K562 (cell line): ENCODE results near the gene MCCC1.

Experiments used
- CEBPZ ChIP-seq: fragments of 150-350 bp; IDR thresholded peaks from 2 replicates; pipeline ENCODE4 v1.6.1; 2014; ENCODE audit warnings: low read depth, mild to moderate bottlenecking, low read length, borderline replicate concordance
- EP300 ChIP-seq: IDR thresholded peaks from 2 replicates; pipeline ENCODE4 v1.6.1; 2012; ENCODE audit warnings: low read length, improper control_type of control experiment
- FOSL1 ChIP-seq: fragments of 200-800 bp; sonication (Bioruptor generic); conservative IDR thresholded peaks from 2 replicates; pipeline ENCODE4 v1.6.1; 2016; ENCODE audit warnings: missing genetic modification characterization, missing compliant biosample characterization
- KAT2B ChIP-seq: IDR thresholded peaks from one replicate; pipeline ENCODE4 v1.6.1; 2012; ENCODE audit warnings: low read depth, mild to moderate bottlenecking, control low read depth, inconsistent platforms, low read length, moderate library complexity
- MYNN ChIP-seq, 2 experiments: sonication (generic); formaldehyde crosslinking in 1 of 2; IDR thresholded peaks; 2 replicates each; pipeline versions ENCODE4 v1.5.0 to v1.6.1; 2016 to 2020; ENCODE audit warnings: antibody characterized with exemption in 1 of 2, missing genetic modification reagents in 1 of 2
- PCBP1 ChIP-seq: fragments of 200-400 bp; formaldehyde crosslinking; IDR thresholded peaks from 2 replicates; pipeline ENCODE4 v1.6.1; 2018; ENCODE audit warnings: mild to moderate bottlenecking, low read depth, low read length; ENCODE audit not compliant: poor library complexity, severe bottlenecking
- POU5F1 ChIP-seq: fragments of 150-350 bp; IDR thresholded peaks from 2 replicates; pipeline ENCODE4 v1.6.1; 2014; ENCODE audit warnings: borderline replicate concordance, low read length, low read depth, mild to moderate bottlenecking; ENCODE audit not compliant: partially characterized antibody
- SMARCA4 ChIP-seq: fragments of 450-650 bp; IDR thresholded peaks from 2 replicates; pipeline ENCODE4 v1.6.1; 2016
- ZNF253 ChIP-seq: fragments of 250-450 bp; sonication (Bioruptor Pico); conservative IDR thresholded peaks from 2 replicates; pipeline ENCODE4 v1.6.1; 2021; ENCODE audit warnings: mild to moderate bottlenecking

DNA sequence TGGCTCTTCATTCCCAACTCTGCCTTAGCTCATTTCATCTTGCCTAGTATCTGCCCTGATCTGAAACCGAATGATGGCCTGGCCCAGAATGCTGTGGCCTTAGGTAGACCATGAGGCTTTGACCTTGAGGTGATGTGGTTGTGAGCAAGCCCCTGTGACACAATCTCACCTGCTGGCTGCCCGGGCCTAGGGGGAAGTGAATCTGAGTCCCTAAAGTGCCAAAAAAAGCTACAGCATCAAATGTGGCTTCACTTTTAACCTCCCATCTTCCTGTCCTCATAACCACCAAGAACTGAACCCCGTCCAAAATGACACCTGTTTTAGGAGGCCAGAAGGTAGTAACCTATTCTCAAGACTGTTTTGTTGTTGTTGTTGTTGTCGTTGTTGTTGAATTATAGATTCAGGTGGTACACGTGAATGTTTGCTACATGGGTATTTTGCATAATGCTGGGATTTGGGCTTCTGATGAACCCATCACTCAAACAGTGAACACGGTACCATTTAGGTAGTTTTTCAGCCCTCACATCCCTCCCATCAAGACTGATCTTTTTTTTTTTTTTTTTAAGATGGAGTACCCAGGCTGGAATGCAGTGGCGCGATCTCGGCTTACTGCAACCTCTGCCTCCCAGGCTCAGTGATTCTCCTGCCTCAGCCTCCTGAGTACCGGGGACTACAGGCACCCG lies 54.6 kb downstream of the MCCC1 start:
- TF ChIP-seq CEBPZ = no peak
- no peak for TF ChIP-seq ZNF253 (CRISPR knock-in tag)
- TF ChIP-seq FOSL1 = no peak
- TF ChIP-seq EP300 = no peak
- TF ChIP-seq PCBP1 = no peak
- TF ChIP-seq MYNN (IDR thresholded peaks at IDR 0.05) = no peak
- no peak for TF ChIP-seq MYNN (CRISPR knock-in tag; IDR thresholded peaks at IDR 0.05)
- TF ChIP-seq SMARCA4 = no peak
- no peak for TF ChIP-seq KAT2B
- no peak for TF ChIP-seq POU5F1
